GM12801 (cell line): Measurements from ENCODE around the gene PDIA5.

Experiments
- TF ChIP-seq, protein P1 (sequence below): IDR thresholded peaks from one replicate; pipeline ENCODE4 v1.5.1; 2011; ENCODE audit warnings: control low read depth; ENCODE audit not compliant: insufficient read length; ENCODE audit errors: extremely low read depth

PDIA5 gene

GRCh38 chr3:123024056-123024455 is 42.8 kb upstream of the PDIA5 start:
- TF ChIP-seq, protein P1, sequence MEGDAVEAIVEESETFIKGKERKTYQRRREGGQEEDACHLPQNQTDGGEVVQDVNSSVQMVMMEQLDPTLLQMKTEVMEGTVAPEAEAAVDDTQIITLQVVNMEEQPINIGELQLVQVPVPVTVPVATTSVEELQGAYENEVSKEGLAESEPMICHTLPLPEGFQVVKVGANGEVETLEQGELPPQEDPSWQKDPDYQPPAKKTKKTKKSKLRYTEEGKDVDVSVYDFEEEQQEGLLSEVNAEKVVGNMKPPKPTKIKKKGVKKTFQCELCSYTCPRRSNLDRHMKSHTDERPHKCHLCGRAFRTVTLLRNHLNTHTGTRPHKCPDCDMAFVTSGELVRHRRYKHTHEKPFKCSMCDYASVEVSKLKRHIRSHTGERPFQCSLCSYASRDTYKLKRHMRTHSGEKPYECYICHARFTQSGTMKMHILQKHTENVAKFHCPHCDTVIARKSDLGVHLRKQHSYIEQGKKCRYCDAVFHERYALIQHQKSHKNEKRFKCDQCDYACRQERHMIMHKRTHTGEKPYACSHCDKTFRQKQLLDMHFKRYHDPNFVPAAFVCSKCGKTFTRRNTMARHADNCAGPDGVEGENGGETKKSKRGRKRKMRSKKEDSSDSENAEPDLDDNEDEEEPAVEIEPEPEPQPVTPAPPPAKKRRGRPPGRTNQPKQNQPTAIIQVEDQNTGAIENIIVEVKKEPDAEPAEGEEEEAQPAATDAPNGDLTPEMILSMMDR = no peak

- TF ChIP-seq, protein P1 = no peak
These were observed 40.9 kb upstream of the PDIA5 start for GRCh38 chr3:123025642-123026521.

- TF ChIP-seq, protein P1 = no peak
These were observed 40.1 kb upstream of the PDIA5 start for GRCh38 chr3:123026565-123027291.

- TF ChIP-seq, protein P1 = no peak
These were observed 39.3 kb upstream of the PDIA5 start, which contains the start of gene SEMA5B for GRCh38 chr3:123027292-123028232. SEMA5B (minus strand) TSS chr3:123027763; CDS start chr3:122961263, 66,500 bp downstream.

DNA sequence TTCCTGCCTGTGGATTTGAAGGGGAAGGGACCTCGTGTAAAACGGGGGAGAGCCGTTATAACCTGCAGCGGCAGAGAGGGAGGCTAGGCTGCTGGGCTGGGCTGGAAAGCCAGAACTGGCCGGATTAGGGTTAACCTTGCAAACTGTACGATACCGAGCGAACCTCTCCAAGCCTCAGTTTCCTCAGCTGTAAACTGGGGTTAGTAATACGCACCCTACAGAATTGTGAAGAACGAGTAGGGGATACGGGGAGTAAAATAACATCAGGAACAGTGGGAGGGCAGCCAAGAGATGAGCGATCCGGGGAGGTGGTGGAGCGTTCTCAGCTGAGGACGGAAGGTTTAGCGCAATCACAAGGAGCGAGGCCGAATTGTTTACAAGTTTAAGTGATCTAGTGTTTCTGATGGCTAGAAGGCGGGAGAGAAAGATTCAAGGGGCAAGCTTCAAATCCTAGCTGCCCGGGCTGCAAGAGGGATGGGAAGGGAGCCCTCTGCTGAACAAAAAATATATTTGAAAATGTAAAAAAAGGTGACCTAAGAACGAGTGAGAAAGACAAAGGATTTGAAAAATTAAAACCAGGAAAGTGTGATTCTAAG is 38.5 kb upstream of the PDIA5 start:
- TF ChIP-seq, protein P1 = no peak

- TF ChIP-seq, protein P1 = no peak
These were observed 35.8 kb upstream of the PDIA5 start for GRCh38 chr3:123031051-123031450.
